Measurements from ENCODE around the gene MAGEA12.
"Not testable (repeated sequence)": the region's sequence is repeated elsewhere in the genome, so short reads cannot be mapped to it uniquely, and the experiment has no call there.

The MAGEA12 gene

DNA sequence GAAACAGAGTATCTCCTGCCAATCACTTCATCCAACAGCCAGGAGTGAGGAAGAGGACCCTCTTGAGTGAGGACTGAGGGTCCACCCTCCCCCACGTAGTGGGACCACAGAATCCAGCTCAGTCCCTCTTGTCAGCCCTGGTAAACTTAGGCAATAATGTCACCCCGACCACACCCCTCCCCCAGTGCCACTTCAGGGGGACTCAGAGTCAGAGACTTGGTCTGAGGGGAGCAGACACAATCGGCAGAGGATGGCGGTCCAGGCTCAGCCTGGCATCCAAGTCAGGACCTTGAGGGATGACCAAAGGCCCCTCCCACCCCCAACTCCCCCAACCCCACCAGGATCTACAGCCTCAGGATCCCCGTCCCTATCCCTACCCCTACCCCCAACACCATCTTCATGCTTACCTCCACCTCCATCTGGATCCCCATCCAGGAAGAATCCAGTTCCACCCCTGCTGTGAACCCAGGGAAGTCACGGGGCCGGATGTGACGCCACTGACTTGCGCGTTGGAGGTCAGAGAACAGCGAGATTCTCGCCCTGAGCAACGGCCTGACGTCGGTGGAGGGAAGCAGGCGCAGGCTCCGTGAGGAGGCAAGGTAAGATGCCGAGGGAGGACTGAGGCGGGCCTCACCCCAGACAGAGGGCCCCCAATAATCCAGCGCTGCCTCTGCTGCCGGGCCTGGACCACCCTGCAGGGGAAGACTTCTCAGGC, at the start of gene MAGEA12, which contains the start of gene CSAG1:
TSS of gene MAGEA12 (plus strand) at position 497 of the 715 bp plus-strand sequence. CDS start 2,405 bp downstream, outside the sequence.
TSS of gene CSAG1 (minus strand) at position 461 of the 715 bp plus-strand sequence. CDS start 1,261 bp downstream, outside the sequence.
- Histone ChIP-seq H3K27me3 (ENCODE audit: control insufficient read depth, insufficient read depth, low read length) (no peaks in the 10 kb centered on the region), H3K36me3 (ENCODE audit: control insufficient read depth, insufficient read depth, low read length) (no peaks in the 10 kb centered on the region), H3K9me3 (ENCODE audit: control insufficient read depth, insufficient read depth, low read length) (no peaks in the 10 kb centered on the region), H3K4me1 (ENCODE audit: control insufficient read depth, insufficient read depth, low read length) (no peaks in the 10 kb centered on the region), H3K27ac (ENCODE audit: low read length) (no peak within 1 kb of the TSS), H3K4me3 (ENCODE audit: low read length) (no peak within 1 kb of the TSS)
- no CpG with 5 or more reads among the region's 21 CpGs for WGBS (ENCODE audit: insufficient coverage, insufficient read length)
- DNase-seq (ENCODE audit: low read depth, low spot score), result no peak

DNA sequence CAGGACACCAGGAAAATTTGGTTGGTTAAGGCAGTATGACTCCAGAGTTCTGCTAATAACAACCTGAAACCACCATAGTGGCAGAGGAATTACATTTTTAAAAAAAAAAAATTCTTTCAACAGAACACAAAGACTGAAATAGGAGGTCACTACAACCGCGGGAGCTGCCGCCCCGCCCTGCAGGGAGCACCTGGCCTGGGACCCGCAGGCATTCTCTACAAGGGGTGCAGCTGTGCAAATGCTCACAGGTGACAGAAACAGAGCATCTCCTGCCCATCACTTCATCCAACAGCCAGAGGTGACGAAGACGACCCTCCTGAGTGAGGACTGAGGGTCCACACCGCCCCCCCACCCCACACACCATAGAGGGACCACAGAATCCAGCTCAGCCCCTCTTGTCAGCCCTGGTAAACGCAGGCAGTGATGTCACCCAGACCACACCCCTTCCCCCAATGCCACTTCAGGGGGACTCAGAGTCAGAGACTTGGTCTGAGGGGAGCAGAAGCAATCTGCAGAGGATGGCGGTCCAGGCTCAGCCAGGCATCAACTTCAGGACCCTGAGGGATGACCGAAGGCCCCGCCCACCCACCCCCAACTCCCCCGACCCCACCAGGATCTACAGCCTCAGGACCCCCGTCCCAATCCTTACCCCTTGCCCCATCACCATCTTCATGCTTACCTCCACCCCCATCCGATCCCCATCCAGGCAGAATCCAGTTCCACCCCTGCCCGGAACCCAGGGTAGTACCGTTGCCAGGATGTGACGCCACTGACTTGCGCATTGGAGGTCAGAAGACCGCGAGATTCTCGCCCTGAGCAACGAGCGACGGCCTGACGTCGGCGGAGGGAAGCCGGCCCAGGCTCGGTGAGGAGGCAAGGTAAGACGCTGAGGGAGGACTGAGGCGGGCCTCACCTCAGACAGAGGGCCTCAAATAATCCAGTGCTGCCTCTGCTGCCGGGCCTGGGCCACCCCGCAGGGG, 35.3 kb upstream of the MAGEA12 start, which contains the start of gene MAGEA3:
TSS of gene MAGEA3 (plus strand) at position 843 of the 980 bp plus-strand sequence. CDS start 2,039 bp downstream, outside the sequence.
- not testable (repeated sequence) for H3K27me3 ChIP-seq (ENCODE audit: control insufficient read depth, insufficient read depth, low read length); H3K9me3 ChIP-seq (ENCODE audit: control insufficient read depth, insufficient read depth, low read length); H3K27ac ChIP-seq (ENCODE audit: low read length); H3K36me3 ChIP-seq (ENCODE audit: control insufficient read depth, insufficient read depth, low read length); H3K4me1 ChIP-seq (ENCODE audit: control insufficient read depth, insufficient read depth, low read length); H3K4me3 ChIP-seq (ENCODE audit: low read length); DNase-seq (ENCODE audit: low read depth, low spot score)
- no CpG with 5 or more reads among the region's 34 CpGs for WGBS (ENCODE audit: insufficient coverage, insufficient read length)

DNA sequence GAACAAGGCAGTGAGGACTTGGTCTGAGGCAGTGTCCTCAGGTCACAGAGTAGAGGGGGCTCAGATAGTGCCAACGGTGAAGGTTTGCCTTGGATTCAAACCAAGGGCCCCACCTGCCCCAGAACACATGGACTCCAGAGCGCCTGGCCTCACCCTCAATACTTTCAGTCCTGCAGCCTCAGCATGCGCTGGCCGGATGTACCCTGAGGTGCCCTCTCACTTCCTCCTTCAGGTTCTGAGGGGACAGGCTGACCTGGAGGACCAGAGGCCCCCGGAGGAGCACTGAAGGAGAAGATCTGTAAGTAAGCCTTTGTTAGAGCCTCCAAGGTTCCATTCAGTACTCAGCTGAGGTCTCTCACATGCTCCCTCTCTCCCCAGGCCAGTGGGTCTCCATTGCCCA, 33.2 kb upstream of the MAGEA12 start:
- not testable (repeated sequence) for H3K4me1 ChIP-seq (ENCODE audit: control insufficient read depth, insufficient read depth, low read length); H3K4me3 ChIP-seq (ENCODE audit: low read length); H3K9me3 ChIP-seq (ENCODE audit: control insufficient read depth, insufficient read depth, low read length); H3K36me3 ChIP-seq (ENCODE audit: control insufficient read depth, insufficient read depth, low read length); DNase-seq (ENCODE audit: low read depth, low spot score); H3K27ac ChIP-seq (ENCODE audit: low read length); H3K27me3 ChIP-seq (ENCODE audit: control insufficient read depth, insufficient read depth, low read length)
- no CpG with 5 or more reads among the region's 5 CpGs for WGBS (ENCODE audit: insufficient coverage, insufficient read length)

- not testable (repeated sequence) for H3K36me3 ChIP-seq (ENCODE audit: control insufficient read depth, insufficient read depth, low read length); DNase-seq (ENCODE audit: low read depth, low spot score); H3K9me3 ChIP-seq (ENCODE audit: control insufficient read depth, insufficient read depth, low read length); H3K27me3 ChIP-seq (ENCODE audit: control insufficient read depth, insufficient read depth, low read length); H3K4me3 ChIP-seq (ENCODE audit: low read length); H3K27ac ChIP-seq (ENCODE audit: low read length); H3K4me1 ChIP-seq (ENCODE audit: control insufficient read depth, insufficient read depth, low read length)
- WGBS (ENCODE audit: insufficient coverage, insufficient read length), result no CpG with 5 or more reads among the region's 7 CpGs
Observed at GRCh38 chrX:152706500-152706899, 27.1 kb upstream of the MAGEA12 start.

DNA sequence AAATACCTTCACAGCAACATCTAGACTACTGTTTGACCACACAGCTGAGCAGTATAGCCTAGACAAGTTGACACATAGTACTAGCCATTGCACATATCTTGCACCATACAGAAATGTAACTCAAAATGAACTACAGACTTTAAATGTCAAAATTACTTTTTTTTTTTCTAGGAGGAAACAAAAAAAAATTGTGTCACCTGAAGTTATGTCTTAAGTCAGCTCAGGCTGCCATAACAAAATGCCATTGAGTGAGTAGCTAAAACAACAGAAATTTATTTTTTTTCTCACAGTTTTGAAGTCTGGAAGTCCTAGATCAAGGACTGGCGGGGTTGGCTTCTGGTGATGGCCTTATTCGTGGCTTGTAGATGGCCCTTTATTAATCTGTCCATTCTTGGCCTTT, 24.4 kb upstream of the MAGEA12 start, which contains the start of gene CSAG2:
TSS of gene CSAG2 (minus strand) at position 101 of the 400 bp plus-strand sequence. CDS start 161 bp downstream, outside the sequence.
- DNase-seq (ENCODE audit: low read depth, low spot score); H3K36me3 ChIP-seq (ENCODE audit: control insufficient read depth, insufficient read depth, low read length); H3K27ac ChIP-seq (ENCODE audit: low read length); H3K4me3 ChIP-seq (ENCODE audit: low read length); H3K9me3 ChIP-seq (ENCODE audit: control insufficient read depth, insufficient read depth, low read length); H3K4me1 ChIP-seq (ENCODE audit: control insufficient read depth, insufficient read depth, low read length); H3K27me3 ChIP-seq (ENCODE audit: control insufficient read depth, insufficient read depth, low read length): not testable (repeated sequence)
- no CpG with 5 or more reads among the region's 2 CpGs for WGBS (ENCODE audit: insufficient coverage, insufficient read length)

GRCh38 chrX:152713195-152713594, 20.4 kb upstream of the MAGEA12 start:
- WGBS (ENCODE audit: insufficient coverage, insufficient read length), result no CpG with 5 or more reads among the region's 5 CpGs
- H3K27ac ChIP-seq (ENCODE audit: low read length), result not testable (repeated sequence)

DNA sequence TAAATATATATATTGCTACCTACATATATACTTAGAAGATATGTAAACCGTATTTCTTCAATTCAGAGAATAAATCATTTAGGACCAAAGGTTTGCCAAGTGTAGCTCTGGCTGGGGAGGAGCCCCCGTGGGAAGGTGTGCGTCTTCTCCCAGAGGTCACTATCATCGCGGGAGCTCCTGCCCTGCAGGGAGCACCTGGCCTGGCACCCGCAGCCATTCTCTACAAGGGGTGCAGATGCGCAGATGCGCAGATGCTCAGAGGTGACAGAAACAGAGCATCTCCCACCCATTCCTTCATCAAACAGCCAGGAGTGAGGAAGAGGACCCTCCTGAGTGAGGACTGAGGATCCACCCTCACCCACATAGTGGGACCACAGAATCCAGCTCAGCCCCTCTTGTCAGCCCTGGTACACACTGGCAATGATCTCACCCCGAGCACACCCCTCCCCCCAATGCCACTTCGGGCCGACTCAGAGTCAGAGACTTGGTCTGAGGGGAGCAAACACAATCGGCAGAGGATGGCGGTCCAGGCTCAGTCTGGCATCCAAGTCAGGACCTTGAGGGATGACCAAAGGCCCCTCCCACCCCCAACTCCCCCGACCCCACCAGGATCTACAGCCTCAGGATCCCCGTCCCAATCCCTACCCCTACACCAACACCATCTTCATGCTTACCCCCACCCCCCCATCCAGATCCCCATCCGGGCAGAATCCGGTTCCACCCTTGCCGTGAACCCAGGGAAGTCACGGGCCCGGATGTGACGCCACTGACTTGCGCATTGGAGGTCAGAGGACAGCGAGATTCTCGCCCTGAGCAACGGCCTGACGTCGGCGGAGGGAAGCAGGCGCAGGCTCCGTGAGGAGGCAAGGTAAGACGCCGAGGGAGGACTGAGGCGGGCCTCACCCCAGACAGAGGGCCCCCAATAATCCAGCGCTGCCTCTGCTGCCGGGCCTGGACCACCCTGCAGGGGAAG, 19.5 kb upstream of the MAGEA12 start, which contains the start of gene MAGEA2B:
TSS of gene MAGEA2B (plus strand) at position 814 of the 973 bp plus-strand sequence. CDS start 2,479 bp downstream, outside the sequence.
- not testable (repeated sequence) for DNase-seq (ENCODE audit: low read depth, low spot score); H3K27ac ChIP-seq (ENCODE audit: low read length); H3K4me3 ChIP-seq (ENCODE audit: low read length); H3K36me3 ChIP-seq (ENCODE audit: control insufficient read depth, insufficient read depth, low read length); H3K4me1 ChIP-seq (ENCODE audit: control insufficient read depth, insufficient read depth, low read length); H3K27me3 ChIP-seq (ENCODE audit: control insufficient read depth, insufficient read depth, low read length); H3K9me3 ChIP-seq (ENCODE audit: control insufficient read depth, insufficient read depth, low read length)
- no CpG with 5 or more reads among the region's 35 CpGs for WGBS (ENCODE audit: insufficient coverage, insufficient read length)

More at GRCh38 chrX:152713195-152713594, 20.4 kb upstream of the MAGEA12 start:
- H3K4me1 ChIP-seq (ENCODE audit: control insufficient read depth, insufficient read depth, low read length); H3K4me3 ChIP-seq (ENCODE audit: low read length); H3K27me3 ChIP-seq (ENCODE audit: control insufficient read depth, insufficient read depth, low read length); H3K9me3 ChIP-seq (ENCODE audit: control insufficient read depth, insufficient read depth, low read length); DNase-seq (ENCODE audit: low read depth, low spot score); H3K36me3 ChIP-seq (ENCODE audit: control insufficient read depth, insufficient read depth, low read length): not testable (repeated sequence)

DNA sequence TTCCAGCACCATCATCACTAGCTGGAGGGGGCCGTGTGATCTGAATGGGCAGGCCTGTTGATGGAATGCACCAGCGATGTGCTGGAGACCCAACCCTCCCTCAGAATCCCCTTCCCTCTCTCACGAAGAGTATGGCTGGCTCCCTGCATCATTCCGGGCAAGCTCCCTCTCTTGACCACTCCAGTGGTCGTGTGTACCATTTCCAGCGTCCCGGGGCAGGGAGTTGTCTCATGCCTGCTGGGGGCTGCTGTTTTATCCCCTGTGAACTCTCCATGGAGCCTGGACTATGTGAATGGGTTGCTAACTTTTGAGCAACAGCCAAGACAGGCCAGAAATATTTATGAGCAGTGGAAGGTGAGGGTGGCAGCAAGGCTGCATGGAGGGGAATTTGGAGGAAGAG, 8.1 kb upstream of the MAGEA12 start:
- no peak overlapping the region for H3K27ac ChIP-seq (ENCODE audit: low read length)
- H3K4me3 ChIP-seq (ENCODE audit: low read length), result no peak overlapping the region
- no CpG with 5 or more reads among the region's 7 CpGs for WGBS (ENCODE audit: insufficient coverage, insufficient read length)
- H3K36me3 ChIP-seq (ENCODE audit: control insufficient read depth, insufficient read depth, low read length), result no peaks in the 10 kb centered on the region
- DNase-seq (ENCODE audit: low read depth, low spot score), result no peak
- H3K9me3 ChIP-seq (ENCODE audit: control insufficient read depth, insufficient read depth, low read length), result no peaks in the 10 kb centered on the region
- H3K27me3 ChIP-seq (ENCODE audit: control insufficient read depth, insufficient read depth, low read length), result no peaks in the 10 kb centered on the region
- H3K4me1 ChIP-seq (ENCODE audit: control insufficient read depth, insufficient read depth, low read length), result no peaks in the 10 kb centered on the region

GRCh38 chrX:152734143-152734858, 744 bp downstream of the MAGEA12 start:
- H3K27ac ChIP-seq (ENCODE audit: low read length); H3K4me1 ChIP-seq (ENCODE audit: control insufficient read depth, insufficient read depth, low read length); DNase-seq (ENCODE audit: low read depth, low spot score); H3K27me3 ChIP-seq (ENCODE audit: control insufficient read depth, insufficient read depth, low read length); H3K9me3 ChIP-seq (ENCODE audit: control insufficient read depth, insufficient read depth, low read length); H3K36me3 ChIP-seq (ENCODE audit: control insufficient read depth, insufficient read depth, low read length); H3K4me3 ChIP-seq (ENCODE audit: low read length): not testable (repeated sequence)
- WGBS (ENCODE audit: insufficient coverage, insufficient read length), result no CpG with 5 or more reads among the region's 22 CpGs
